ENCODE measurements around the gene RNF114. TPM values are rescaled to one million over a fixed set of nuclear protein-coding genes. Genes with fewer than 3 reads are reported as not detected.

The RNF114 gene, protein sequence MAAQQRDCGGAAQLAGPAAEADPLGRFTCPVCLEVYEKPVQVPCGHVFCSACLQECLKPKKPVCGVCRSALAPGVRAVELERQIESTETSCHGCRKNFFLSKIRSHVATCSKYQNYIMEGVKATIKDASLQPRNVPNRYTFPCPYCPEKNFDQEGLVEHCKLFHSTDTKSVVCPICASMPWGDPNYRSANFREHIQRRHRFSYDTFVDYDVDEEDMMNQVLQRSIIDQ
- 168 and 175 TPM in 2 replicates for total RNA-seq (2014; rRNA removed; shearing (Covaris generic))

DNA sequence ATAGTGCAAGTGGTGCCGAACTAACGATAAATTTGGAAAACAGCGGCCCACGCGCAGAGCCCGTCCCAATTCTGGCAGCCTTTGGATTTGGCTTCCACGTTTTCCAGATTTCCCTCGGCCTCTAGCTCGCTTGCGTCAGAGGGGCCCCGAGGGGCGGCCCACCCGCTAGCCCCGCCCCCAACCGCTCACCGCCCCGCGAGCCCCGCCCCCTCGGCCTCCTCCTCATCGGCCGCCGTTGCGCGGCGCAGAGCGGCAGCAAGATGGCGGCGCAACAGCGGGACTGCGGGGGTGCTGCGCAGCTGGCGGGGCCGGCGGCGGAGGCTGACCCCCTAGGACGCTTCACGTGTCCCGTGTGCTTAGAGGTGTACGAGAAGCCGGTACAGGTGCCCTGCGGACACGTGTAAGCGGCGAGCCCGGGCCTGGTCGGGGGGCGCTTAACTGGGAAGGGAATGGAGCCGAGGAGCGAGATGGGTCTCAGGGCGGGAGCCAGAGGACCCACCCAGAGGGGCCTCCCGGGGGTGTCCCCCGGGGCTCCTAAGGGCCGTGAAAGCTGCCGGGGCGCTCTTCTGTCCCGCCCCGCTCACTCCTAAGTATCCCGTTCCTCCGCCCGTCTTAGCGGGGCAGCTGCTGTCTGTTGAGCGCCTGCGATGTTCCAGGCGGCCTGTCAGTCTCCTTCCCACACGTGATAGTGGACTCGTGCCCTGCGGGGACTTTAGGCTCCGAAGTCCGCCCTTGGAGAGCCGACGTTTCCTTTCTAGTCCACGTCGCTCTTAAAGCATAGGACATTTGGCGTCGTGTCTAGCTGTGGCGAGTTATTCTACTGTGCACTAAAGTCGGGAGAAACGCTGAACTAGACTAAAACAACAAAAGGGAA lies at the start of gene RNF114:
RNF114 (plus strand) TSS at position 245 of the 874 bp plus-strand sequence; CDS start at position 261, 16 bp downstream.
- no peaks in the 10 kb centered on the region for H3K27me3 ChIP-seq (replicated peaks)
- H3K27ac ChIP-seq = peak within 1 kb of the TSS; percentile 58
- DNase-seq (ENCODE audit: low read depth in 1 of 2, low spot score in 2 of 2) = peak; percentile 71 to 88
- H3K9me3 ChIP-seq (replicated peaks) = no peaks in the 10 kb centered on the region
- H3K4me3 ChIP-seq = peak within 1 kb of the TSS; percentile 90
- H3K4me1 ChIP-seq (replicated peaks) = peaks cover 23% of the 10 kb centered on the region
- peaks cover 39% of the 10 kb centered on the region for H3K36me3 ChIP-seq

DNA sequence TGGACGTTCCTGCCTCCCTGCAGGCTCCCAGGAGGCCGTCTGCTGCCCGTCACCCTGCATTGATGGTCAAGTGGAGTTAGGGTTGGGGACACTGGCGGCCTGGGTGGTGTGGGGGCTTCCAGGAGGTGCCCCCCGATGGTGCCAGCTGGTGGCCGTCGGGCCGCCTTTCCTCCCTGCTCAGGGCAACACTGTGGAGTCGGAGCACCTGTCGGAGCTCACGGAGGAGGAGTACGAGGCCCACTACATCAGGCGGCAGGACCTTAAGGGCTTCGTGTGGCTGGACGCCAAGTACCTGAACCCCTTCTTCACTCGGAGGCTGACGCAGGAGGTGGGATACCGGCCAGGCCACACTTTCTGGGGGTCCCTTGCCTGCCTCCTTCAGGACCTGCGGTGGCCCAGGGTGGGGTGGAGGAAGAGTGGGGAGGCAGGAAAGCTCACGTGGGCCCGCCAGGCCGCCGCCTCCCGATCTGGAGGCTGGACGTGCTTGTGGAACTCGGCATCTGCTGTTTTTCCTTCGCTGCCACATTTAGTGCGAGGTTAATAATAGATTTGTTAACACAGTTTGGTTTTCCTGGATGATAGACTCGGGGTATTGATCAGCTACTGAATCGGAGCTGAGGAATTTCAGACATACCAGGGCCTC lies 49.5 kb upstream of the RNF114 start:
- Histone ChIP-seq H3K4me3 (no peak overlapping the region), H3K27ac (no peak overlapping the region), H3K36me3 (peaks cover 50% of the 10 kb centered on the region), H3K27me3 (replicated peaks) (no peaks in the 10 kb centered on the region), H3K9me3 (replicated peaks) (no peaks in the 10 kb centered on the region), H3K4me1 (replicated peaks) (peaks cover 13% of the 10 kb centered on the region)
- no peak for DNase-seq (ENCODE audit: low read depth in 1 of 2, low spot score in 2 of 2)

- H3K9me3 ChIP-seq (replicated peaks) = no peaks in the 10 kb centered on the region
- peaks cover 50% of the 10 kb centered on the region for H3K36me3 ChIP-seq
- H3K4me3 ChIP-seq = no peak overlapping the region
- H3K27me3 ChIP-seq (replicated peaks) = no peaks in the 10 kb centered on the region
- DNase-seq (ENCODE audit: low read depth in 1 of 2, low spot score in 2 of 2) = no peak
- H3K27ac ChIP-seq = no peak overlapping the region
- H3K4me1 ChIP-seq (replicated peaks) = peaks cover 13% of the 10 kb centered on the region
Measured at GRCh38 chr20:49887251-49888211, 48.7 kb upstream of the RNF114 start.

DNA sequence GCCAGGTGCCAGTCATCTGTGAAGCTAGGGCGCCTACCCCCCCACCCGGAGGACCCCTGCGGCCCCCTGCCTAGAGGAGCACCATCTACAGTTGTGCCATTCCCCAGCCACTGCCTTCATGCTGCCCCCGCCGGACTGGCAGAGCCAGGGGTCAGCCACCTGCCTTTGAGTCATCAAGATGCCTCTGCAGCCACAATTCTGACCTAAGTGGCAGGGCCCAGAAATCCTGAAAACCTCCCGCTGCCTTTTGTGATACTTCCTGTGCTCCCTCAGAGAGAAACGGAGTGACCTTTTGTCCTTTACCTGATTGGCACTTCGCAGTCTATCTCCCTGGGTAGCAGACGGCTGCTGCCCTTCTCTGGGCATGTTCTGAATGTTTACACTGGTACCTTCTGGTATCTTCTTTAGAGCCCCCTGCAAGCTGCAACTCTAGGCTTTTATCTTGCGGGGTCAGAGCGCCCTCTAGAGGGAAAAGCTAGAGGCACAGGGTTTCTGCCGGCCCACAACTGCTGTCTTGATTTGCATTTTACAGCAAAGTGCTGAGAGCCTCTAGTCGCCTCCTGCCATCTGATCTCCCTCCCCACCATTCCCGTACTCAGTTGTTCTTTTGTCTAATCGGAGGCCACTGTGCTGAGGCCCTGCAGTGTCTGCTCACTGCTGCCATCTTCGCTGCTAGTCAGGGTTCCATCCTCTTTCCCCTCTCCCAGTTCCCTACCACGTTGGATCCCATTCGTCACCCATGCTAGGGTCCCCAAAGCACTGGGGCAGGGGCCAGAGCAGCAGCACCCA lies 47.8 kb upstream of the RNF114 start:
- Histone ChIP-seq H3K4me3 (no peak overlapping the region), H3K27me3 (replicated peaks) (no peaks in the 10 kb centered on the region), H3K9me3 (replicated peaks) (no peaks in the 10 kb centered on the region), H3K36me3 (peaks cover 47% of the 10 kb centered on the region), H3K27ac (no peak overlapping the region), H3K4me1 (replicated peaks) (peaks cover 14% of the 10 kb centered on the region)
- DNase-seq (ENCODE audit: low read depth in 1 of 2, low spot score in 2 of 2) = peak; percentile 71 to 76

- H3K36me3 ChIP-seq = peaks cover 41% of the 10 kb centered on the region
- H3K27me3 ChIP-seq (replicated peaks) = no peaks in the 10 kb centered on the region
- H3K4me1 ChIP-seq (replicated peaks) = peaks cover 23% of the 10 kb centered on the region
- DNase-seq (ENCODE audit: low read depth in 1 of 2, low spot score in 2 of 2) = no peak
- H3K9me3 ChIP-seq (replicated peaks) = no peaks in the 10 kb centered on the region
- H3K27ac ChIP-seq = no peak overlapping the region
- H3K4me3 ChIP-seq = no peak overlapping the region
Measured at GRCh38 chr20:49889001-49889934, 46.9 kb upstream of the RNF114 start.

GRCh38 chr20:49889935-49890333 lies 46.3 kb upstream of the RNF114 start:
- Histone ChIP-seq H3K27ac (no peak overlapping the region), H3K27me3 (replicated peaks) (no peaks in the 10 kb centered on the region)

GRCh38 chr20:49890471-49891361 lies 45.5 kb upstream of the RNF114 start:
- H3K4me1 ChIP-seq (replicated peaks) = peaks cover 23% of the 10 kb centered on the region
- no peak overlapping the region for H3K4me3 ChIP-seq
- H3K9me3 ChIP-seq (replicated peaks) = no peaks in the 10 kb centered on the region
- DNase-seq (ENCODE audit: low read depth in 1 of 2, low spot score in 2 of 2) = no peak
- peaks cover 27% of the 10 kb centered on the region for H3K36me3 ChIP-seq
- H3K27ac ChIP-seq = no peak overlapping the region
- no peaks in the 10 kb centered on the region for H3K27me3 ChIP-seq (replicated peaks)

More at GRCh38 chr20:49889935-49890333, 46.3 kb upstream of the RNF114 start:
- no peak for DNase-seq (ENCODE audit: low read depth in 1 of 2, low spot score in 2 of 2)
- Histone ChIP-seq H3K4me3 (no peak overlapping the region), H3K9me3 (replicated peaks) (no peaks in the 10 kb centered on the region), H3K4me1 (replicated peaks) (peaks cover 23% of the 10 kb centered on the region), H3K36me3 (peaks cover 34% of the 10 kb centered on the region)

DNA sequence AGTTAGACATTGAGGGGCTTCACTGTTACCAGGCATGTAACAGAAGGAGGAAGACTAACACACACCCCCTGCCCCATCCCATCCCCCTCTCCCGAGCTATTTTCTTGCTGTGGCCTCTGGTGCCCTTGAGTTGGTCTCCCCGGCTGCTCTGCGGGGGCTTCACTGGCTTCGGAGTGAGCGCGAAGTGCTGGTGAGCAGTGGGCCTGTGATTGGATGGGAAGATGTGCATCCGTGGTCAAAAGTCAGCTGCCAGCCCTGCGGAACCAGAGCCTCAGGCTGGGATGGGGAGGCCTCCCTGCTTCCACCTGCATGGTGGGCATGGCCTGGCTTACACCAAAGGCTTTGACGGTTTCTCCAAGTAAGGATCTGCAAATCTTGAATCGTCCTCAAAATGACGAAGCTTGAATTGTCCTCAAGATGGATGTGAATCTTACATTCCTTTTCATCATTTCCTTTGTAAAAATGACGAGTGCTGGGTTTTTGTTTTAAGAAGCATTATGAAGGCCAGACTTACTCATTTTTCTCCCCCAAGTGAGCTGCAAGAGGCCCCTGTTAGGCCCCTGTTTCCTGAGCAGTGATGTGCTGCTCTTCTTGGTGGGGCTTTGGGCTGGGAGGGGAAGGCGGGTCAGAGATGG lies 44.6 kb upstream of the RNF114 start:
- Histone ChIP-seq H3K4me1 (replicated peaks) (peaks cover 23% of the 10 kb centered on the region), H3K27ac (no peak overlapping the region), H3K4me3 (no peak overlapping the region), H3K27me3 (replicated peaks) (no peaks in the 10 kb centered on the region), H3K36me3 (peaks cover 27% of the 10 kb centered on the region), H3K9me3 (replicated peaks) (no peaks in the 10 kb centered on the region)
- DNase-seq (ENCODE audit: low read depth in 1 of 2, low spot score in 2 of 2) = no peak

GRCh38 chr20:49892260-49892659 lies 43.9 kb upstream of the RNF114 start:
- Histone ChIP-seq H3K9me3 (replicated peaks) (no peaks in the 10 kb centered on the region), H3K4me1 (replicated peaks) (peaks cover 23% of the 10 kb centered on the region), H3K27ac (no peak overlapping the region), H3K4me3 (no peak overlapping the region), H3K36me3 (peaks cover 23% of the 10 kb centered on the region), H3K27me3 (replicated peaks) (no peaks in the 10 kb centered on the region)
- DNase-seq (ENCODE audit: low read depth in 1 of 2, low spot score in 2 of 2) = no peak

DNA sequence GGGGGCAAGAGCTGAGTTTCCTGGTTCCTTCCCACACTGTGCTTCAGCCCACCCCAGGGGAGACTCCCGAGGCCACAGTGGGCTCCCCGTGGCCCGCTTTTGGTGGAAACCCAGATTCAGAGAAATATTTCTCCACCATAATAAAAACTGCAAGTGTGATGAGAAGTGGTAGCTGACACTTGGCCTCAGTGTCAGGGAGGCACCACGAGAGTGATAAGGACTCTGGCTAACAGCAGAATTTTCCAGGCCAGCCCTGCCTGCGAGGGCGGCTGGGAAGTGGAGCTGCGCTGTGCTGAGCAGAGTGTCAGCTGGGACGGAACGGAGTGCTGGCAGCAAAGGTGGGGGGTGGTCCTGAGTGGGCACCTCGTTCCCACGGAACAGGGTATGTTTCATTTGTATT lies 43.4 kb upstream of the RNF114 start:
- Histone ChIP-seq H3K27ac (no peak overlapping the region), H3K4me3 (no peak overlapping the region)

More for the DNA sequence above, 43.4 kb upstream of the RNF114 start:
- Histone ChIP-seq H3K36me3 (peaks cover 17% of the 10 kb centered on the region), H3K4me1 (replicated peaks) (peaks cover 20% of the 10 kb centered on the region), H3K27me3 (replicated peaks) (no peaks in the 10 kb centered on the region), H3K9me3 (replicated peaks) (no peaks in the 10 kb centered on the region)
- DNase-seq (ENCODE audit: low read depth in 1 of 2, low spot score in 2 of 2) = no peak
